A673 (cell line): ENCODE results near the gene PCDHA4.

ENCODE experiments used
- CTCF ChIP-seq: fragments of 300-800, 200-600 bp; sonication (generic); conservative IDR thresholded peaks from 2 replicates; pipeline ENCODE4 v1.5.1; 2017; ENCODE audit warnings: low read depth, mild to moderate bottlenecking, antibody characterized with exemption, low read length, moderate library complexity, mixed read lengths
- EZH2 ChIP-seq: fragments of 200-600 bp; sonication (generic); IDR thresholded peaks from 2 replicates; pipeline ENCODE4 v1.6.1; 2017; ENCODE audit warnings: borderline replicate concordance, low read depth, mild to moderate bottlenecking, mixed read lengths, antibody characterized with exemption, low read length; ENCODE audit not compliant: poor library complexity, severe bottlenecking

GRCh38 chr5:140821375-140822280 is 14.8 kb downstream of the PCDHA4 start, which contains the start of gene PCDHA5:
- TF ChIP-seq EZH2: no peak
- TF ChIP-seq CTCF: peak; percentile 73
